NCI-H69 (cell line): ENCODE measurements around the gene AZIN2.

Experiments
- DNase-seq: peaks from one replicate; lab custom pipeline; 2025; lab: John Stamatoyannopoulos, UW

AZIN2 gene

DNA sequence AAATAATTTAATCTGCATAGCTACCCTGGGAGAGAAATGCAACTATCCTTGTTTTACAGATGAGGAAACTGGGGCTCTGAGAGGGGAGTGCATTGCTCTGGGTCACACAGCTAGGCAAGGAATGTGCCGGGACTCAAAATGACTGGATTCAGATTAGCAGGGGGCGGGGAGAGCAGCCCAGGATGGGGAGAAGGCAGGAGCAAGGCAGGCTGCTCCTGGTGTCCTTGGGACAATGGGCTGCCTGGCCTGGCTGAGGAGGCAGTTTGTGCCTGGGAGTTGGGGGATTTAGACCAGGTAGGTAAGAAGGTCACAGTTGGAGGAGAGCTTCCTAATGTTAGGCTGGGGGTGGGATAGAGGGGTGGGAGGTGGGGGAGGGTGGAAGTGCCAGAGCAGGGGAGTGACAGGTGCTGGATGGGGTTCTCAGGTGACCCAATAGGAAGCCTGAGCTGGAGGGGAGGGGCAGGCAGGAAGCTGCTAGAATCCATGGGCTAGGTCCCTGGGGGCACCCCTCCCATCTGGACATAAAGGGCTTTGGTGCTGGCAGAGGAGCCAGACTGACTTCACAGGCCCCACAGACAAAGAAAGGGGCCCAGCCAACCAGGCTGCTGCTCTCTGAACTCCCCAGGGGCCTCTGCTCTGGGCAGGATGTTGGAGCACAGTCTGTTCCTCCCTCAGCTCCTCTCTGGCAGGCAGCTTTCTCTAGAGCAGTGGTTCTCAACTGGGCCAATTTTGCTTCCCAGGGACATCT is 71.9 kb downstream of the AZIN2 start:
- peak; percentile 95 for DNase-seq

DNA sequence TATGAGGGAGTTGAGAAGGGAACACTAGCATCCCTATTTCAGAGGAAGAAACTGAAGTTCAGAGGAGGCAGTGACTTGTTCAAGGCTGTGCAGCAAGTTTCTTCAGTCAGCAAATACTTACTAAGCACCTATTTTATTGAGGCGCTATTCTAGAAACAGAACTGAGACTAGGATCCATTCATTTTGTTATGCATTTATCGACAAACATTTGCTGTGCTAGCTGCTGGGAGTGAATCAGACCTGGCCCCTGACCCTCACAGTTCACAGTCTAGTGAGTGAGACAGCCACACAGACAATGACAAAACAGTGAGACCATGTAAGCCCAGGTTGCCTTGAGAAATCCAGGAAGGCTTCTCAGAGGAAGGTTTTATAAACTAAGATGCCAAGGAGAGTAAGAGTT is 72.7 kb downstream of the AZIN2 start:
- DNase-seq, result no peak

- DNase-seq, result peak; percentile 9
Observed at GRCh38 chr1:33155877-33156538, 75.1 kb downstream of the AZIN2 start.

DNA sequence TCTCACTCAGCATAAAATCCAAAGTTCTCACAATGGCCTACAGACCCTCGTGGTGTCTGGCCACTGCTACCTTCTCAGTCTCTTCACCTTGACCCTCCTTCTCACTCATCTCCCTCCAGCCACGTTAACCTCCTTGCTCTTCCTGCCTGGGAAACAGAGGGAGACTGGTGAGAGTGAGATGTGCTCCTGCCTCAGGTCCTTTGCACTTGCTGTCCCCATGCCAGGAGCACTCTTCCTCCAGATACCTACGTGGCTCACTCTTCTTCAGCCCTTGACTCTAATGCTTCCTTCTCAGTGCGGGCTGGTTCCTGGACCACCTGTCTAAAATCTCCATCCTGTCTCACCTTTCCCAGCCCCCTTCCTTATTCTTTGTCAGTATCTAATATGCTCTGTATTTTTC is 76.2 kb downstream of the AZIN2 start:
- DNase-seq, result no peak

GRCh38 chr1:33158366-33158765 is 77.4 kb downstream of the AZIN2 start:
- DNase-seq, result no peak

DNA sequence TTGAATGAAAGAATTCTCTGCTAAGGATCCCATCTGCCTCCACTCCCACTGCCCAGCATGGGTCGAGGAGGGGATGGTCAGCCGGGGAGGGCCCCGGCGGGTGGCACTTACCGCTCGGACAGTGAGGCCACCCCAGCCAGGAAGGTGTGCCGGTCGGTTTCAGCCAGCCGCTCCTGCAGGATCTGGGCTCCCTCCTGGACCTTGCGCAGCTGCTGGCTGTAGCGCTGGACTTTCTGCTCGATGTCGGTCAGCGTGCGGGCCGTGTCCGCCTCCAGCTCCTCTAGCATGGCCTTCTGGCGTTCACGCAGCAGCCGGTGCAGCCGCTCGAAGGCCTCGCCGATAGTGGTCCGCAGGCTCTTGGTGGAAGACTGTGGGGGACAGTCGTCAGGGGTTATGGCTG is 78.6 kb downstream of the AZIN2 start:
- DNase-seq, result no peak

GRCh38 chr1:33161061-33161681 is 80.2 kb downstream of the AZIN2 start:
- DNase-seq, result peak; percentile 96

- DNase-seq, result no peak
Observed at GRCh38 chr1:33162141-33162540, 81.2 kb downstream of the AZIN2 start.

DNA sequence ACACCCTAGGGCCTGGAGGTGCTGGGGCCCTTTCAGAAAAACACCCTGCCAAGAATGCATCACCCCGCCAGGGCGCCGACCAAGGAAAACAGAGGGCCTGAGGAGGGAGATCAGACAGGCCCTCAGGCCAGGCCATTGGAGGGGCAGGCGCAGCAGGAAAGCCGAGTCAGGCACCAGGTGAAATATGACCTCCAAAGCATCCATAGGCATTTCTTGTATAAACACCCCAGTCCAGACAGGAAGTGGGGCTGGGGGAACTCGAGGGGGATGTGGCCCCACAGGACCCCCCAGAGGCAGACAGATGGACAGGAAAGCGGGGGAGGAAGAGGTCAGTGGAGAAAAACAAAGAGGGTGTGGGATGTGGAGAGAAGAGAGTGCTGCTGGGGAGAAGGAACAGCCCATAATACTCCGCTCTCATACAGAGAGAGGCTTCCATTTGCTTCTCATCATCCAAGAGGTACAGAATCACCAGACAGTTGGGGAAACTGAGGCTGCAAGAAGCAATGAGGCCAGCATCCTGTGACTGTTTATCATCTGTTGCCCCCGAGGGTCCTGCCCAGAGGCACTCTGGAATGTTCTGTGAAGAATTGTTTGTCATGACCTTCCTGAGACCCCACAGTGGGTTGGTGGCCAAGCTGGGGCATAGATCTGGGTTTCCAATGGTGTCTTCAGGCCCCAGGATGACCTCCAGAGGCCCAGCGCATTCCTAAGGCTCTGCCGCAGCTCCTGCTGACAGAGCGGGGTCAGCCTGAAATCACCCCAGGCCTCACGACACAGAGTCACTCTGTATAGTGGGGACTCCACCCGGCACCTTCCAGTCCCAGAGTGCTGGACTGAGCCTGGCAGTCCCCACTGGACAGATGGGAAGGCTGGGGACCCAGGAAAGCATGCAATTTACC is 82.9 kb downstream of the AZIN2 start:
- peak; percentile 79 for DNase-seq

DNA sequence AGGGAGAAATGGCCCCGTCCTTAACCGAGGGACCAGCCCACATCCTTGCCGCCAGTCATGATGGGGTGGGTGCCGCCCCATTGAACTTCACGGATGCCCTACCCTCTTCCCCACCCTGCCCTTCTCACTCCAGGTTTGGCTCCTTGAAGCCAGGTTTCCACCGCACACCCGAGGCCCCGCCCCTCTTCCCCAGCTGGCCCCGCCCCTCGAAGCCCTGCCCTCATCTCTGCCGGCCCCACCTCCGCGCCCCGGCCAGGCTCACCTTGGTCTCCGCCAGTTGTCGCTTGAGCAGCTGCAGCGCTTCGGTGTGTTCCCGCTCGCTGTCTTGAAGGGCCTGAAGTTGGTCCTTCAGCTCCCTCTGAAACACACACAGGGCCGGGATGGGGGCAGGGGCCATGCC is 84.3 kb downstream of the AZIN2 start:
- DNase-seq, result no peak

GRCh38 chr1:33165809-33166208 is 84.9 kb downstream of the AZIN2 start:
- no peak for DNase-seq

DNA sequence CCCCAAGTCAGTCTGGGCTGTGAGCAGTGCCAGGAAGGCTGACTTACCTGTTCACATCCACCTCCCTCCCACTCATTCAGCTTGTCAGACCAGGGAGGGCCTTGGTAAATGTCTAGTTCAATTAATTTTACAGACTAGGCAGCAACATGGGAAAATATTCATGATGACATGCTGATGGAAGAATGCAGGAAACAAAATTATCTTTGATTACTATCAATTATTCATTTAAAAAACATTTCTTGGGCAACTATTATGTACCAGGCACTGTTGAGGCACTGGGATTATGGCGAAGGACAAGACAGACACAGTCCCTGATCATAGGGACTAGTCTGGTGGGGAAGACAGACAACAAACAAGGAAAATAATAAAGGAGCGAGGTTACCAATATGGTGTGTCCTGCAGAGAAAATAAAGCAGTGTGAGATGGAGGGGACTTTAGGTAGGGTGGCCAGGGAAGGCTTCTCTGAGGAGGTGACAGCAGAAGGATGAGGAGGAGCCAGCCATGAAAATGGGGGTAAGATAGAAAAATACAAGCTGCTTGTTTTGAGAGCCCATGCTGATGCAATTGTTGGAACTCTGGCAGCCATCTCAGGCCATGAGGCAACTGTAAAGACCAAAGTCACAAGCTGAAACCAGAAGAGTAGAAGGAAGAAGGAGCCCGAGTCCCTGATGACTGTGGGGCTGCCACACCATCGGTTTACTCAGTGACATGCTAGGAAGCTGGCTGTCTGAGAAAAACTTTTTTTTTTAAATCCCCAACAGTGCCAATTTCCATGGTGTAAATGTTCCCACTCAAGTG is 86.9 kb downstream of the AZIN2 start:
- no peak for DNase-seq

DNA sequence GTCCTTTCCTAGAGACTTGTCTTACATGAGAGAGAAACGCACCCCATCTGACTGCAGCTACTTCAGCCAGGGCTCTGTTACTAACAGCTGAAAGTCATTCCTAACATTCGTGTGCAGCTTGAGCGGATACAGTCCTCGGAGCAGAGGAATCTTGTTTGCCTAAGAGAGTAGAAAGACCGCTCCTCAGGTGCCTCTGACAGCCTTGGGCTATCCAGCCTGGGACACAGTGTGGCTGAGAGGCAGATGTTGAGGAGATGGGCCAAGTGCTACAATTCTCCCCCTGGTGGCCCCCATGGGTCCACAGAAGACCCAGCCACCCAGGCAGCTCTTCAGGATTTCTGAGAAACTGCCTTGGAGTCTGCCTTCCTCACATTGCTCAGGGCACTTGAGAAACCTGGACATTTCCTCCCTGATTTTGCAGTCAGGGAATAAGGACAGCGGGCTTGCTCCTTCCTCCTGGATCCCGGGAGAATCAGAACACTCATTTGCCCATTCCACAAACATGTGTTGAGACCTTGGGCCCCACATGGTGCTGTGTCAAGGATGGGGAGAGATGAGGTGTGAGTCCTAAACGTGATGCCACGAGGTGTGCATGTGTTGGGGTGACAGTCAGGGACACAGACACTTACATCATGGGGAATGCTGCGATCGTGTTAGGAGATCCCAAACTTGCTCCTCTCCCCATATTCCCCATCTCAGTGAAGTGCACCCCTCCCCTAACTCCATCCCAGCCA is 87.8 kb downstream of the AZIN2 start:
- DNase-seq, result no peak

DNA sequence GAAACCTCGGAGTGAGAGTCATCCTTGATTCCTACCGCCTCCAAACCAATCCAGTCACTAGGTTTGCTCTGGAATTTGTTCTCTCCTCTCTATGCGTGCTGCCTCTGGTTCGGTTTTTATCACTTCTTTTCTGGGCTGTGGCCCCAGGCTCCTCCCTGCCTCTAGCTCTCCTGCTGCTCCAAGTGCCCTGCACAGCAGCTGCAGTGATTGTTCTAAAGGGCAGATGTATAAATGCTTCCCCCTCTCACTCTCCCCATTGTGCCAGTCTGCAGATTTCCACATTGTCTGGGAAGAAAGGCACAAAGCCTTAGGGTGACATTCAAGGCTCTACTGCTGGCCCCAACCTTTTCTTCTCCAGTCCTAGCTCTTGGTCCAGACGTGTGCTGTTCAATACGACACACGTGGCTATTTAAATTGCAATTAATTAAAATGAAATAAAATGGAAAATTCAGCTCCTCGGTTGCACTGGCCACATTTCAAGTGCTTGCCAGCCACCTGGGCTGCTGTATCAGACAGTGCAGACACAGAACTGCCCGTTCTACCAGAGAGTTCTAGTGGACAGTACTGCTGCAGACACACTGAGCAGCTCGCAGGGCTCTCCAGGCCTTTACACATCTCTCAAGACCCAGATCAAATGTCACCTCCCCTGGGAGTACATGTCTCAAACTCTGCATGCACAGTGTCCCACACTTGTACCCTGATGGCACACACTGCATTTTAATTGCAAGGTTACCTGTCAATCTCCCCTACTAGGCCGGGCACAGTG is 88.5 kb downstream of the AZIN2 start:
- DNase-seq, result peak; percentile 67
